ENCODE data around the gene RFC2. TPM values are rescaled to one million over a fixed set of nuclear protein-coding genes. Genes with fewer than 3 reads are reported as not detected.
A peak's percentile ranks its signal among the peaks of the same experiment; 100 is the strongest.

The RFC2 gene
- total and polyA plus RNA-seq, 2 of the 8 experiments (the other 6 are each of a cell fraction or from before 2014, with no cell fraction given): 52.9 to 85.4 TPM

- Histone ChIP-seq H3K79me2 (ENCODE audit: control insufficient read depth in 1 of 2, insufficient read depth in 2 of 2, low read length in 2 of 2) (no peaks in the 10 kb centered on the region), H2BK20ac (ENCODE audit: low read length) (no peak overlapping the region; the same call in 1 of the 2 replicates), H2BK120ac (replicated peaks; ENCODE audit: low read depth, low read length) (no peak overlapping the region), H3K79me1 (ENCODE audit: low read depth, low read length) (no peaks in the 10 kb centered on the region), H3K14ac (ENCODE audit: insufficient read length) (no peak overlapping the region), H2BK12ac (ENCODE audit: low read depth, low read length) (peak overlapping the region; percentile 77; the same call in 1 of the 2 replicates), H3K27me3 (replicated peaks in 1 of 4; ENCODE audit: control insufficient read depth in 3 of 4, extremely low read depth in 1 of 4, insufficient read depth in 3 of 4, low read length in 3 of 4) (no peaks in the 10 kb centered on the region; a peak in 1 of 7 replicates), H2AK5ac (ENCODE audit: low read depth, low read length) (no peak overlapping the region), H2AFZ (ENCODE audit: low read length) (no peak overlapping the region), H3K56ac (replicated peaks; ENCODE audit: insufficient read length, low read depth, low read length) (no peak overlapping the region), H3K23me2 (ENCODE audit: low read depth, low read length) (peaks cover 2% of the 10 kb centered on the region; the same call in 1 of the 2 replicates), H4K8ac (ENCODE audit: extremely low read depth, insufficient read depth, low read length) (no peak overlapping the region), H4K20me1 (replicated peaks in 1 of 2; ENCODE audit: control insufficient read depth in 1 of 2, insufficient read depth in 2 of 2, low read length in 2 of 2) (no peaks in the 10 kb centered on the region), H3K27ac (ENCODE audit: low read depth, low read length) (no peak overlapping the region), H3K36me3 (ENCODE audit: control insufficient read depth in 2 of 4, insufficient read depth in 4 of 4, low read length in 3 of 4) (no peaks in the 10 kb centered on the region), H3K9ac (replicated peaks in 1 of 4; ENCODE audit: extremely low read depth in 1 of 4, low read depth in 3 of 4, low read length in 3 of 4) (no peak overlapping the region), H3K9me3 (ENCODE audit: insufficient read depth in 2 of 2, low read depth in 1 of 2, low read length in 1 of 2) (no peaks in the 10 kb centered on the region), H3K23ac (ENCODE audit: insufficient read length) (no peak overlapping the region), H4K91ac (replicated peaks; ENCODE audit: insufficient read length, low read length) (no peak overlapping the region), H2BK15ac (ENCODE audit: low read length) (peak overlapping the region; percentile 65; the same call in 1 of the 2 replicates), H4K5ac (ENCODE audit: insufficient read length, low read depth, low read length) (no peak overlapping the region), H3K4me1 (replicated peaks in 1 of 4; ENCODE audit: control insufficient read depth in 3 of 4, insufficient read depth in 4 of 4, low read length in 3 of 4) (peaks cover 4 to 19% (median 13%) of the 10 kb centered on the region in 4 experiments), H2BK5ac (ENCODE audit: low read depth, low read length) (peak overlapping the region; percentile 61; the same call in 1 of the 2 replicates), H3K18ac (ENCODE audit: extremely low read depth, low read length) (0 out of 2 replicates have a peak overlapping the region, but pooled peaks have one; percentile 25), H3K4me2 (ENCODE audit: insufficient read depth in 1 of 2, low read depth in 2 of 2, low read length in 2 of 2) (no peak overlapping the region), H3K4ac (replicated peaks; ENCODE audit: insufficient read length, low read depth, low read length) (no peak overlapping the region), H3K4me3 (ENCODE audit: extremely low read depth in 1 of 4, insufficient read depth in 2 of 4, low read depth in 3 of 4, low read length in 4 of 4) (no peak overlapping the region)
- WGBS, 2 experiments (ENCODE audit: extremely low coverage in 1 of 2, insufficient coverage in 1 of 2, insufficient read length in 1 of 2, insufficient replicate concordance in 2 of 2, low coverage in 1 of 2, low lambda C conversion rate in 2 of 2, missing lambda C conversion rate in 1 of 2): 60% methylated on average over 6 of the region's 6 CpGs; no CpG with 5 or more reads in 1 of the 2 experiments
- ChIA-PET CTCF (ENCODE audit: partially characterized antibody) (interaction anchor here (0.5 to 3.1 kb wide), 43 partner anchors 9 to 775 kb away, joined by 3 to 75 read pairs (median 4); partner anchors contain the start of gene CLIP2), POLR2A (ENCODE audit: partially characterized antibody) (interaction anchor here (0.7 to 2.7 kb wide), 6 partner anchors 8 to 93 kb away, joined by 3 to 21 read pairs (median 4); partner anchors contain the start of gene CLIP2)
- FAIRE-seq: no peak
- peak in 1 of 2 experiments; percentile 78 for DNase-seq (ENCODE audit: low read depth in 1 of 2, low spot score in 2 of 2)
- no peak for TF ChIP-seq MAFK (IDR thresholded peaks at IDR 0.05; ENCODE audit: low read depth, low read length)
- TF ChIP-seq MAX (IDR thresholded peaks at IDR 0.05): peak; percentile 81
- no peak for TF ChIP-seq E2F6 (IDR thresholded peaks at IDR 0.05)
- no peak for TF ChIP-seq ATF3 (IDR thresholded peaks at IDR 0.05; ENCODE audit: insufficient read depth, low read depth, low read length)
- TF ChIP-seq HDAC6 (IDR thresholded peaks at IDR 0.05; ENCODE audit: low read depth, low read length): no peak
- peak; percentile 79 to 98 (median 90) for TF ChIP-seq CTCF (IDR thresholded peaks at IDR 0.05; ENCODE audit: control extremely low read depth in 1 of 3, insufficient read depth in 1 of 3, low read depth in 1 of 3, low read length in 3 of 3)
- TF ChIP-seq SP2 (IDR thresholded peaks at IDR 0.05; ENCODE audit: low read length): no peak
- TF ChIP-seq ZNF274 (IDR thresholded peaks at IDR 0.05; ENCODE audit: borderline replicate concordance, extremely low read depth, low read length): no peak
Observed at GRCh38 chr7:74275401-74275881, 21.2 kb upstream of the RFC2 start.

Measured in H1 (cell line).